Right lobe of liver (tissue), 6 donors: ENCODE results near the gene KLHL21. TPM values are rescaled to one million over a fixed set of nuclear protein-coding genes. Genes with fewer than 3 reads are reported as not detected.

Experiments
- ATAC-seq, 4 donors: fragments of 200-7000 bp; cut with Tn5 transposase; one replicate each; pipeline ENCODE4 v1.9.1; 2020; ENCODE audit warnings: mild to moderate bottlenecking in 4 of 4, moderate library complexity in 4 of 4
- DNase-seq, 3 donors: peaks; one replicate each; pipeline ENCODE4 v3.0.0-alpha.2; 2020
- H3K27ac ChIP-seq, 3 donors: fragments of 200-600 bp; one replicate each; pipeline ENCODE4 v1.8.0; 2022
- H3K27me3 ChIP-seq, 2 donors: fragments of 200-600 bp; one replicate each; pipeline ENCODE4 v1.8.0; 2022
- H3K36me3 ChIP-seq, 4 donors: fragments of 200-600 bp; sonication (generic) in 1 of 4; one replicate each; pipeline versions ENCODE4 v1.5.1 to v1.8.0; 2017 to 2022; ENCODE audit warnings: control low read depth in 1 of 4
- H3K4me1 ChIP-seq, 4 donors: fragments of 200-600 bp; sonication (generic) in 1 of 4; one replicate each; pipeline versions ENCODE4 v1.5.1 to v1.8.0; 2017 to 2022; ENCODE audit warnings: control low read depth in 1 of 4
- H3K4me3 ChIP-seq, 3 donors: fragments of 200-600 bp; one replicate each; pipeline ENCODE4 v1.8.0; 2022
- H3K9me3 ChIP-seq, 4 donors: fragments of 200-600 bp; sonication (generic) in 1 of 4; one replicate each; pipeline versions ENCODE4 v1.5.1 to v1.8.0; 2017 to 2022; ENCODE audit warnings: control low read depth in 1 of 4
- CTCF ChIP-seq, 4 donors: fragments of 200-600 bp in 3 of 4; fragments of 450-650 bp in 1 of 4; IDR thresholded peaks; one replicate each; pipeline versions ENCODE4 v1.5.1 to v1.8.0; 2016 to 2022; ENCODE audit warnings: antibody characterized with exemption in 4 of 4, mild to moderate bottlenecking in 2 of 4
- POLR2A ChIP-seq: fragments of 450-650 bp; IDR thresholded peaks from one replicate; pipeline ENCODE4 v1.6.1; 2017; ENCODE audit warnings: antibody characterized with exemption, mild to moderate bottlenecking
- WGBS: methylation state at CpG from one replicate; pipeline ENCODE4 v1.1.6; 2018; ENCODE audit warnings: low coverage, low lambda C conversion rate; ENCODE audit not compliant: insufficient coverage; ENCODE audit errors: missing lambda C conversion rate; 5-methylcytosine and 5-hydroxymethylcytosine counted together
- intact Hi-C, 2 donors: fragments of 100-400 bp; cut with DNase I; formaldehyde crosslinking; loops; one replicate each; pipeline versions ENCODE4 v1.11.2 to v1.14.1; 2022
- small RNA-seq, 2 experiments: library from RNA; depleted of rRNA; stranded (forward); fragments of <200 nt; gene quantifications; one replicate each; pipeline ENCODE3, GENCODE V24; 2016
- total RNA-seq, 6 experiments: library from RNA; depleted of rRNA in 2 of 6; stranded (reverse); fragments of >200 nt in 2 of 6; fragmentation: NEBNext Ultra II Directional in 3 of 6; extraction: Animal tissue kit (Norgen Biotek cat#: 25700) in 3 of 6; gene quantifications; one replicate each; pipeline versions ENCODE4 v1.1.0 to v1.2.4, GENCODE V29; 2016 to 2023
- donor health status: DM: no; HTN: yes; CAD: no.
- donor health status: DM: no; HTN: no; CAD: no.
- donor health status: DM: no; HTN: no; CAD: no.
- donor health status: DM: no; HTN: yes; CAD: no.
- donor health status: DM: no; HTN: yes; CAD: no.

Gene KLHL21
- total RNA-seq, 6 experiments from 2014 or later, result 12.1 to 24.6 (median 20.0) TPM

- intact Hi-C loops, result no loop called here
Measured at GRCh38 chr1:6545276-6546112, 57.2 kb downstream of the KLHL21 start.

DNA sequence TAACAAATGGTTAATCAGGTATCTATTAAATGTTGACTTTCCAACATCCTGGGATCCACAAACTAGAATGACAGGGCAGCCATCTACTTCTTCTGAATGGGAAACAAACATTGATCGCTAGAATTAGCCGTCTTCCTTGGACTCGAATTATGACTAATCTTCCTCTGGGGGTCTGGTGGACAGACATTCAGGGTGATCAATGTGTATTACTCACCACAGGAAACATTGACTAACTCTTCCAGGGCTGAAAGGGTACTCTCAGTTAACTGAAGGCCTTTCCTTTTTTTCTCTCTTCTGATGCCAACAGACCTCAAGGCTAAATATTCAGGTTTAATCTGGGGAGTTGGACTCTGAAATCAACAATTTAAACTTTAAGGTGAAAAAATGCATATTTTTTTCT lies 57.8 kb downstream of the KLHL21 start:
- peak in 2 of 4 donors; percentile 59 to 63 for ATAC-seq
- Histone ChIP-seq H3K9me3 (no peaks in the 10 kb centered on the region), H3K27ac (no peak overlapping the region), H3K27me3 (no peaks in the 10 kb centered on the region), H3K36me3 (peaks cover 0 to 60% (median 18%) of the 10 kb centered on the region in 4 donors), H3K4me1 (no peaks in the 10 kb centered on the region), H3K4me3 (no peak overlapping the region)
- 55% methylated on average over 3 of the region's 3 CpGs for whole genome bisulfite sequencing
- intact Hi-C loops, result no loop called here
- no peak for TF ChIP-seq POLR2A
- TF ChIP-seq CTCF (IDR thresholded peaks at IDR 0.05), result no peak
- no peak for DNase-seq

More at GRCh38 chr1:6545276-6546112, 57.2 kb downstream of the KLHL21 start:
- DNase-seq, result no peak
- H3K27me3 ChIP-seq, result no peaks in the 10 kb centered on the region
- no peak overlapping the region for H3K4me3 ChIP-seq
- no peaks in the 10 kb centered on the region for H3K9me3 ChIP-seq
- peaks cover 0 to 65% (median 18%) of the 10 kb centered on the region in 4 donors for H3K36me3 ChIP-seq
- no peak for TF ChIP-seq CTCF (IDR thresholded peaks at IDR 0.05)
- no peak for TF ChIP-seq POLR2A
- 56% methylated on average over 8 of the region's 10 CpGs for WGBS
- no peak overlapping the region for H3K27ac ChIP-seq
- no peaks in the 10 kb centered on the region for H3K4me1 ChIP-seq
- peak in 2 of 4 donors; percentile 43 to 51 for ATAC-seq

Small RNA genes within 50 kb of the gene (small RNA-seq; reads per million reads assigned to genes)
- 0 reads per million in 2 experiments for gene RNU6-731P

Other genes with a start within 250 kb of the KLHL21 start
- 10 to 100 TPM; 10.8 to 19.7 (median 14.1) TPM for gene ACOT7, start 209.1 kb downstream of the KLHL21 start, total RNA-seq
- 1 to 10 TPM in 1 of 6 experiments, under 1 TPM in 2, not detected in 3; 0.27 to 1.2 (median 0.68) TPM for gene HES2, start 182.9 kb downstream of the KLHL21 start, total RNA-seq
- 100 to 1,000 TPM in 4 of 6 experiments, 10 to 100 TPM in 2; 81.6 to 149 (median 120) TPM for gene ESPN, start 178.1 kb downstream of the KLHL21 start, total RNA-seq
- 1 to 10 TPM; 1.1 to 3.2 (median 2.1) TPM for gene TNFRSF25, start 136.7 kb downstream of the KLHL21 start, total RNA-seq
- 1 to 10 TPM in 5 of 6 experiments, under 1 TPM in 1; 0.70 to 2.3 (median 1.5) TPM for gene PLEKHG5, start 111.2 kb downstream of the KLHL21 start, total RNA-seq
- gene NOL9, start 48.4 kb downstream of the KLHL21 start, total RNA-seq, result 10 to 100 TPM in 3 of 6 experiments, 1 to 10 TPM in 3; 8.9 to 13.1 (median 10.7) TPM
- under 1 TPM in 1 of 6 experiments, not detected in 5; 0.26 TPM for gene TAS1R1, start 47.6 kb downstream of the KLHL21 start, total RNA-seq
- 10 to 100 TPM in 4 of 6 experiments, 1 to 10 TPM in 2; 5.9 to 43.1 (median 19.5) TPM for gene ZBTB48, start 22.9 kb downstream of the KLHL21 start, total RNA-seq
- 1 to 10 TPM; 2.7 to 6.2 (median 4.5) TPM for gene PHF13, start 10.9 kb upstream of the KLHL21 start, total RNA-seq
- gene THAP3, start 22.0 kb upstream of the KLHL21 start, total RNA-seq, result 10 to 100 TPM in 4 of 6 experiments, 1 to 10 TPM in 2; 5.9 to 11.3 (median 10.3) TPM
- 10 to 100 TPM; 24.9 to 36.0 (median 28.6) TPM for gene DNAJC11, start 98.9 kb upstream of the KLHL21 start, total RNA-seq
- 10 to 100 TPM; 32.3 to 49.4 (median 37.2) TPM for gene CAMTA1, start 182.6 kb upstream of the KLHL21 start, total RNA-seq